ENCODE data around the gene COL16A1. TPM values are rescaled to one million over a fixed set of nuclear protein-coding genes. Genes with fewer than 3 reads are reported as not detected.

Gene COL16A1
- total and polyA plus RNA-seq, 2 experiments from 2014 or later: 90.2 to 127 TPM

GRCh38 chr1:31702836-31703404 lies 897 bp downstream of the COL16A1 start:
- Histone ChIP-seq H3K9me3 (ENCODE audit: low read depth) (no peaks in the 10 kb centered on the region), H3K36me3 (replicated peaks; ENCODE audit: insufficient read depth, low read depth) (no peaks in the 10 kb centered on the region), H3K4me1 (ENCODE audit: insufficient read depth) (peaks cover 40% of the 10 kb centered on the region), H3K9me2 (replicated peaks; ENCODE audit: insufficient read depth) (no peaks in the 10 kb centered on the region), H4K20me1 (ENCODE audit: insufficient read depth, poor library complexity, severe bottlenecking) (no peaks in the 10 kb centered on the region), H3K27ac (peak overlapping the region; percentile 95), H3K79me2 (peaks cover 25% of the 10 kb centered on the region), H3K4me2 (peak overlapping the region; percentile 76), H2AFZ (no peak overlapping the region), H3K4me3 (peak overlapping the region; percentile 37), H3K27me3 (no peaks in the 10 kb centered on the region)
- 81% methylated on average over 8 of the region's 8 CpGs for WGBS (ENCODE audit: low lambda C conversion rate, missing lambda C conversion rate)
- no peak for DNase-seq (ENCODE audit: low spot score)
- TF ChIP-seq EZH2phosphoT487 (IDR thresholded peaks at IDR 0.05; ENCODE audit: low read depth, severe bottlenecking, unreplicated experiment): no peak
- TF ChIP-seq, protein P1, sequence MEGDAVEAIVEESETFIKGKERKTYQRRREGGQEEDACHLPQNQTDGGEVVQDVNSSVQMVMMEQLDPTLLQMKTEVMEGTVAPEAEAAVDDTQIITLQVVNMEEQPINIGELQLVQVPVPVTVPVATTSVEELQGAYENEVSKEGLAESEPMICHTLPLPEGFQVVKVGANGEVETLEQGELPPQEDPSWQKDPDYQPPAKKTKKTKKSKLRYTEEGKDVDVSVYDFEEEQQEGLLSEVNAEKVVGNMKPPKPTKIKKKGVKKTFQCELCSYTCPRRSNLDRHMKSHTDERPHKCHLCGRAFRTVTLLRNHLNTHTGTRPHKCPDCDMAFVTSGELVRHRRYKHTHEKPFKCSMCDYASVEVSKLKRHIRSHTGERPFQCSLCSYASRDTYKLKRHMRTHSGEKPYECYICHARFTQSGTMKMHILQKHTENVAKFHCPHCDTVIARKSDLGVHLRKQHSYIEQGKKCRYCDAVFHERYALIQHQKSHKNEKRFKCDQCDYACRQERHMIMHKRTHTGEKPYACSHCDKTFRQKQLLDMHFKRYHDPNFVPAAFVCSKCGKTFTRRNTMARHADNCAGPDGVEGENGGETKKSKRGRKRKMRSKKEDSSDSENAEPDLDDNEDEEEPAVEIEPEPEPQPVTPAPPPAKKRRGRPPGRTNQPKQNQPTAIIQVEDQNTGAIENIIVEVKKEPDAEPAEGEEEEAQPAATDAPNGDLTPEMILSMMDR (IDR thresholded peaks at IDR 0.05; ENCODE audit: poor library complexity): no peak
- TF ChIP-seq EZH2 (IDR thresholded peaks at IDR 0.05; ENCODE audit: borderline replicate concordance): no peak

- Histone ChIP-seq H3K4me1 (ENCODE audit: insufficient read depth) (peaks cover 40% of the 10 kb centered on the region), H3K9me2 (replicated peaks; ENCODE audit: insufficient read depth) (no peaks in the 10 kb centered on the region), H3K27ac (peak overlapping the region; percentile 95), H3K36me3 (replicated peaks; ENCODE audit: insufficient read depth, low read depth) (no peaks in the 10 kb centered on the region), H3K79me2 (peaks cover 25% of the 10 kb centered on the region), H3K27me3 (no peaks in the 10 kb centered on the region), H2AFZ (no peak overlapping the region), H3K4me3 (no peak overlapping the region), H3K9me3 (ENCODE audit: low read depth) (no peaks in the 10 kb centered on the region), H3K4me2 (peak overlapping the region; percentile 76), H4K20me1 (ENCODE audit: insufficient read depth, poor library complexity, severe bottlenecking) (no peaks in the 10 kb centered on the region)
- DNase-seq (ENCODE audit: low spot score): peak; percentile 96
- no peak for TF ChIP-seq EZH2 (IDR thresholded peaks at IDR 0.05; ENCODE audit: borderline replicate concordance)
- TF ChIP-seq, protein P1 (IDR thresholded peaks at IDR 0.05; ENCODE audit: poor library complexity): no peak
- no peak for TF ChIP-seq EZH2phosphoT487 (IDR thresholded peaks at IDR 0.05; ENCODE audit: low read depth, severe bottlenecking, unreplicated experiment)
- WGBS (ENCODE audit: low lambda C conversion rate, missing lambda C conversion rate): 50% methylated on average over 10 of the region's 10 CpGs
Observed at GRCh38 chr1:31701091-31701736, 2.6 kb downstream of the COL16A1 start.

DNA sequence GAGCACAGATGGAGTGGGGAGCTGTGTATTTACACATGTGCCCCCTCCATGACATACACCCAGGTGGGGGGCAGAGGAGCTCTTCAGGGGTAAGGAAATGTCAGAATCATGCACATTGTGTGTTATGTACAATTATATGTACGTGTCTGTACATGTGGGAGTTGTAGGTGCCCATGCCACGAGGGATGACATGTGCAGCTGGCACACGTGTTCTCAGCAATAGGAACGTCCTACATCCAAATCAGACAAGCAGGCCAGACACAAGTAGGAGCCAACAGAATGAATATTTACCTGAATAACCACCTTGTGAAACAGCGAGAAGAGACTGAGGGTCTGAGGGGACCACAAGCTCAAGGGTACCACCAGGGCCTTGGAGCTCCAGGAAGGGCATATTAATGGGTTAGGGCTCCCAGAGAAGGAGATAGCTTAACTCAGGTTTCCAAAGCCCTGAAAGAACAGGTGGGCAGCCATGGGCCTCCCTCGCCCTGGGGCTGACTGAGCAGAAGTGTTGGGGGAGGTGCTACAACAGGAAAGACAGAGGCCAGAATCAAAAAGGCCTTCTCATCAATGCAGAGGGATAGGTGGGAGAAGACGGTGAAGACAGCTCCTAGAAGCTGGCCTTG lies 3.2 kb downstream of the COL16A1 start:
- Histone ChIP-seq H4K20me1 (ENCODE audit: insufficient read depth, poor library complexity, severe bottlenecking) (no peaks in the 10 kb centered on the region), H3K27me3 (no peaks in the 10 kb centered on the region), H3K27ac (peak overlapping the region; percentile 95), H3K79me2 (peaks cover 25% of the 10 kb centered on the region), H3K4me3 (no peak overlapping the region), H3K4me1 (ENCODE audit: insufficient read depth) (peaks cover 34% of the 10 kb centered on the region), H3K9me2 (replicated peaks; ENCODE audit: insufficient read depth) (no peaks in the 10 kb centered on the region), H3K9me3 (ENCODE audit: low read depth) (no peaks in the 10 kb centered on the region), H3K36me3 (replicated peaks; ENCODE audit: insufficient read depth, low read depth) (no peaks in the 10 kb centered on the region), H2AFZ (no peak overlapping the region), H3K4me2 (peak overlapping the region; percentile 76)
- WGBS (ENCODE audit: low lambda C conversion rate, missing lambda C conversion rate): 76% methylated on average over 7 of the region's 7 CpGs
- DNase-seq (ENCODE audit: low spot score): no peak
- TF ChIP-seq EZH2 (IDR thresholded peaks at IDR 0.05; ENCODE audit: borderline replicate concordance): no peak
- TF ChIP-seq, protein P1 (IDR thresholded peaks at IDR 0.05; ENCODE audit: poor library complexity): no peak
- TF ChIP-seq EZH2phosphoT487 (IDR thresholded peaks at IDR 0.05; ENCODE audit: low read depth, severe bottlenecking, unreplicated experiment): no peak

Data from hepatocyte (in vitro differentiated cells).